K562 (cell line): ENCODE results near the gene SETDB1. TPM values are rescaled to one million over a fixed set of nuclear protein-coding genes. Genes with fewer than 3 reads are reported as not detected.

Source experiments
- FOXK2 ChIP-seq, 2 experiments: fragments of 450-650 bp; IDR thresholded peaks in 1 of 2; conservative IDR thresholded peaks in 1 of 2; 2 replicates each; pipeline ENCODE4 v1.6.1; 2016; ENCODE audit warnings: low read depth in 2 of 2, mild to moderate bottlenecking in 1 of 2
- JUN ChIP-seq, 2 experiments: sonication (generic) in 1 of 2; formaldehyde crosslinking in 1 of 2; IDR thresholded peaks; 2 replicates each; pipeline versions ENCODE4 v1.6.1 to v1.8.0; 2012 to 2022; ENCODE audit warnings: borderline replicate concordance in 2 of 2, mild to moderate bottlenecking in 2 of 2, improper control_type of control experiment in 1 of 2, low read depth in 1 of 2, low read length in 1 of 2, missing genetic modification reagents in 1 of 2
- JUND ChIP-seq, 2 experiments: IDR thresholded peaks; 2 replicates in 1 of 2; 3 replicates in 1 of 2; pipeline ENCODE4 v1.6.1; 2011; ENCODE audit warnings: borderline replicate concordance in 2 of 2, low read depth in 2 of 2, low read length in 2 of 2, improper control_type of control experiment in 1 of 2, missing biosample characterization in 1 of 2, missing genetic modification characterization in 1 of 2, missing genetic modification reagents in 1 of 2
- MECOM ChIP-seq: fragments of 250-450 bp; sonication (Bioruptor Pico); IDR thresholded peaks from 2 replicates; pipeline ENCODE4 v1.8.0; 2022; ENCODE audit warnings: inconsistent platforms
- ZNF274 ChIP-seq: IDR thresholded peaks from 2 replicates; pipeline ENCODE4 v1.6.1; 2011; ENCODE audit warnings: low read depth, mild to moderate bottlenecking, low read length, moderate library complexity, borderline replicate concordance
- polyA plus RNA-seq, 8 experiments: library from polyadenylated mRNA; depleted of rRNA in 4 of 8; stranded (reverse) in 5 of 8; unstranded in 3 of 8; fragments of >200 nt; fragmentation: Nextera tagmentation in 2 of 8; fragmentation: Illumina TruSeq in 1 of 8; extraction: Ambion mirVana in 2 of 8; extraction: Trizol in 1 of 8; gene quantifications; 2 replicates each; pipeline versions ENCODE4 v1.2.1 to v1.2.3, GENCODE V29; 2011 to 2014; ENCODE audit warnings: inconsistent platforms in 1 of 8, missing spikeins in 1 of 8
- total RNA-seq, 7 experiments: library from RNA; depleted of rRNA in 6 of 7; stranded (reverse); fragments of >200 nt in 6 of 7; fragmentation: Illumina TruSeq in 2 of 7; extraction: Trizol in 2 of 7; gene quantifications; 2 replicates each; pipeline versions ENCODE4 v1.2.1 to v1.2.3, GENCODE V29; 2011 to 2021; ENCODE audit warnings: low replicate concordance in 1 of 7
- TF ChIP-seq, protein P1 (sequence below): fragments of 450-650 bp; IDR thresholded peaks from 2 replicates; pipeline ENCODE4 v1.6.1; 2017; ENCODE audit warnings: antibody characterized with exemption, mild to moderate bottlenecking
- TF ChIP-seq, protein P2 (sequence below): fragments of 450-650 bp; IDR thresholded peaks from 2 replicates; pipeline ENCODE4 v1.6.1; 2016; ENCODE audit warnings: mild to moderate bottlenecking, moderate library complexity
- TF ChIP-seq, protein P3 (sequence below), 2 experiments: fragments of 450-650 bp in 1 of 2; sonication (generic) in 1 of 2; formaldehyde crosslinking; conservative IDR thresholded peaks; 2 replicates each; pipeline versions ENCODE4 v1.4.0 to v1.8.1; 2020 to 2022; ENCODE audit warnings: mild to moderate bottlenecking in 1 of 2, missing genetic modification reagents in 1 of 2

SETDB1 gene
- total and polyA plus RNA-seq, 9 of the 15 experiments (the other 6 are each of a cell fraction or from before 2014, with no cell fraction given) = 21.5 to 64.4 (median 42.0) TPM

DNA sequence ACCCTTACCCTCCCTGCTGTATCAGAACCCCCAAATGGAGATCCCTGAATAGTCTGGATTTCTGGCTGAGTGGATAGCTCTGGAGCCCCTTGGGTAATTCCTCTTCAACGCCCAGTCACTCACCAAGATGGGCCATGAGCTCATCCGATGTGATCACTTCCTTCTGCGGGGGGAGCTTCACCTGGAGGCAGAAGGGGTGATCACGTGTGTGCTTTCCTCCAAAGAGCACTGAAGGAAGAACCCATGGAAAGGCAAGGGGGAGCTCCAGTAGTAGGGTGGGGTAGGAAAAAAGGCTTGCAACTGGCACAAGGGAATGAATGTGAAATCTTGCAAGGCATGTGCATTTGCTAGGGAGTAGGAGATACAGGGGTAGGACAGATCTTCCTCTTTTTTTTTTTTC, 75.4 kb downstream of the SETDB1 start (continued):
- TF ChIP-seq, protein P1, sequence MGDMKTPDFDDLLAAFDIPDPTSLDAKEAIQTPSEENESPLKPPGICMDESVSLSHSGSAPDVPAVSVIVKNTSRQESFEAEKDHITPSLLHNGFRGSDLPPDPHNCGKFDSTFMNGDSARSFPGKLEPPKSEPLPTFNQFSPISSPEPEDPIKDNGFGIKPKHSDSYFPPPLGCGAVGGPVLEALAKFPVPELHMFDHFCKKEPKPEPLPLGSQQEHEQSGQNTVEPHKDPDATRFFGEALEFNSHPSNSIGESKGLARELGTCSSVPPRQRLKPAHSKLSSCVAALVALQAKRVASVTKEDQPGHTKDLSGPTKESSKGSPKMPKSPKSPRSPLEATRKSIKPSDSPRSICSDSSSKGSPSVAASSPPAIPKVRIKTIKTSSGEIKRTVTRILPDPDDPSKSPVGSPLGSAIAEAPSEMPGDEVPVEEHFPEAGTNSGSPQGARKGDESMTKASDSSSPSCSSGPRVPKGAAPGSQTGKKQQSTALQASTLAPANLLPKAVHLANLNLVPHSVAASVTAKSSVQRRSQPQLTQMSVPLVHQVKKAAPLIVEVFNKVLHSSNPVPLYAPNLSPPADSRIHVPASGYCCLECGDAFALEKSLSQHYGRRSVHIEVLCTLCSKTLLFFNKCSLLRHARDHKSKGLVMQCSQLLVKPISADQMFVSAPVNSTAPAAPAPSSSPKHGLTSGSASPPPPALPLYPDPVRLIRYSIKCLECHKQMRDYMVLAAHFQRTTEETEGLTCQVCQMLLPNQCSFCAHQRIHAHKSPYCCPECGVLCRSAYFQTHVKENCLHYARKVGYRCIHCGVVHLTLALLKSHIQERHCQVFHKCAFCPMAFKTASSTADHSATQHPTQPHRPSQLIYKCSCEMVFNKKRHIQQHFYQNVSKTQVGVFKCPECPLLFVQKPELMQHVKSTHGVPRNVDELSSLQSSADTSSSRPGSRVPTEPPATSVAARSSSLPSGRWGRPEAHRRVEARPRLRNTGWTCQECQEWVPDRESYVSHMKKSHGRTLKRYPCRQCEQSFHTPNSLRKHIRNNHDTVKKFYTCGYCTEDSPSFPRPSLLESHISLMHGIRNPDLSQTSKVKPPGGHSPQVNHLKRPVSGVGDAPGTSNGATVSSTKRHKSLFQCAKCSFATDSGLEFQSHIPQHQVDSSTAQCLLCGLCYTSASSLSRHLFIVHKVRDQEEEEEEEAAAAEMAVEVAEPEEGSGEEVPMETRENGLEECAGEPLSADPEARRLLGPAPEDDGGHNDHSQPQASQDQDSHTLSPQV = peak; percentile 44; the same call in 1 of the 2 replicates
- peak; percentile 97 for TF ChIP-seq JUN (IDR thresholded peaks at IDR 0.05; ENCODE audit: borderline replicate concordance, low read depth, low read length)
- TF ChIP-seq JUN (CRISPR knock-in tag; IDR thresholded peaks at IDR 0.05; ENCODE audit: borderline replicate concordance) = no peak
- TF ChIP-seq ZNF274 = no peak
- peak; percentile 20 to 78; a peak in 1 of 4 replicates for TF ChIP-seq FOXK2 (conservative IDR thresholded peaks at IDR 0.05 in 1 of 2, IDR thresholded peaks at IDR 0.05 in 1 of 2; ENCODE audit: low read depth in 2 of 2)
- TF ChIP-seq, protein P2, sequence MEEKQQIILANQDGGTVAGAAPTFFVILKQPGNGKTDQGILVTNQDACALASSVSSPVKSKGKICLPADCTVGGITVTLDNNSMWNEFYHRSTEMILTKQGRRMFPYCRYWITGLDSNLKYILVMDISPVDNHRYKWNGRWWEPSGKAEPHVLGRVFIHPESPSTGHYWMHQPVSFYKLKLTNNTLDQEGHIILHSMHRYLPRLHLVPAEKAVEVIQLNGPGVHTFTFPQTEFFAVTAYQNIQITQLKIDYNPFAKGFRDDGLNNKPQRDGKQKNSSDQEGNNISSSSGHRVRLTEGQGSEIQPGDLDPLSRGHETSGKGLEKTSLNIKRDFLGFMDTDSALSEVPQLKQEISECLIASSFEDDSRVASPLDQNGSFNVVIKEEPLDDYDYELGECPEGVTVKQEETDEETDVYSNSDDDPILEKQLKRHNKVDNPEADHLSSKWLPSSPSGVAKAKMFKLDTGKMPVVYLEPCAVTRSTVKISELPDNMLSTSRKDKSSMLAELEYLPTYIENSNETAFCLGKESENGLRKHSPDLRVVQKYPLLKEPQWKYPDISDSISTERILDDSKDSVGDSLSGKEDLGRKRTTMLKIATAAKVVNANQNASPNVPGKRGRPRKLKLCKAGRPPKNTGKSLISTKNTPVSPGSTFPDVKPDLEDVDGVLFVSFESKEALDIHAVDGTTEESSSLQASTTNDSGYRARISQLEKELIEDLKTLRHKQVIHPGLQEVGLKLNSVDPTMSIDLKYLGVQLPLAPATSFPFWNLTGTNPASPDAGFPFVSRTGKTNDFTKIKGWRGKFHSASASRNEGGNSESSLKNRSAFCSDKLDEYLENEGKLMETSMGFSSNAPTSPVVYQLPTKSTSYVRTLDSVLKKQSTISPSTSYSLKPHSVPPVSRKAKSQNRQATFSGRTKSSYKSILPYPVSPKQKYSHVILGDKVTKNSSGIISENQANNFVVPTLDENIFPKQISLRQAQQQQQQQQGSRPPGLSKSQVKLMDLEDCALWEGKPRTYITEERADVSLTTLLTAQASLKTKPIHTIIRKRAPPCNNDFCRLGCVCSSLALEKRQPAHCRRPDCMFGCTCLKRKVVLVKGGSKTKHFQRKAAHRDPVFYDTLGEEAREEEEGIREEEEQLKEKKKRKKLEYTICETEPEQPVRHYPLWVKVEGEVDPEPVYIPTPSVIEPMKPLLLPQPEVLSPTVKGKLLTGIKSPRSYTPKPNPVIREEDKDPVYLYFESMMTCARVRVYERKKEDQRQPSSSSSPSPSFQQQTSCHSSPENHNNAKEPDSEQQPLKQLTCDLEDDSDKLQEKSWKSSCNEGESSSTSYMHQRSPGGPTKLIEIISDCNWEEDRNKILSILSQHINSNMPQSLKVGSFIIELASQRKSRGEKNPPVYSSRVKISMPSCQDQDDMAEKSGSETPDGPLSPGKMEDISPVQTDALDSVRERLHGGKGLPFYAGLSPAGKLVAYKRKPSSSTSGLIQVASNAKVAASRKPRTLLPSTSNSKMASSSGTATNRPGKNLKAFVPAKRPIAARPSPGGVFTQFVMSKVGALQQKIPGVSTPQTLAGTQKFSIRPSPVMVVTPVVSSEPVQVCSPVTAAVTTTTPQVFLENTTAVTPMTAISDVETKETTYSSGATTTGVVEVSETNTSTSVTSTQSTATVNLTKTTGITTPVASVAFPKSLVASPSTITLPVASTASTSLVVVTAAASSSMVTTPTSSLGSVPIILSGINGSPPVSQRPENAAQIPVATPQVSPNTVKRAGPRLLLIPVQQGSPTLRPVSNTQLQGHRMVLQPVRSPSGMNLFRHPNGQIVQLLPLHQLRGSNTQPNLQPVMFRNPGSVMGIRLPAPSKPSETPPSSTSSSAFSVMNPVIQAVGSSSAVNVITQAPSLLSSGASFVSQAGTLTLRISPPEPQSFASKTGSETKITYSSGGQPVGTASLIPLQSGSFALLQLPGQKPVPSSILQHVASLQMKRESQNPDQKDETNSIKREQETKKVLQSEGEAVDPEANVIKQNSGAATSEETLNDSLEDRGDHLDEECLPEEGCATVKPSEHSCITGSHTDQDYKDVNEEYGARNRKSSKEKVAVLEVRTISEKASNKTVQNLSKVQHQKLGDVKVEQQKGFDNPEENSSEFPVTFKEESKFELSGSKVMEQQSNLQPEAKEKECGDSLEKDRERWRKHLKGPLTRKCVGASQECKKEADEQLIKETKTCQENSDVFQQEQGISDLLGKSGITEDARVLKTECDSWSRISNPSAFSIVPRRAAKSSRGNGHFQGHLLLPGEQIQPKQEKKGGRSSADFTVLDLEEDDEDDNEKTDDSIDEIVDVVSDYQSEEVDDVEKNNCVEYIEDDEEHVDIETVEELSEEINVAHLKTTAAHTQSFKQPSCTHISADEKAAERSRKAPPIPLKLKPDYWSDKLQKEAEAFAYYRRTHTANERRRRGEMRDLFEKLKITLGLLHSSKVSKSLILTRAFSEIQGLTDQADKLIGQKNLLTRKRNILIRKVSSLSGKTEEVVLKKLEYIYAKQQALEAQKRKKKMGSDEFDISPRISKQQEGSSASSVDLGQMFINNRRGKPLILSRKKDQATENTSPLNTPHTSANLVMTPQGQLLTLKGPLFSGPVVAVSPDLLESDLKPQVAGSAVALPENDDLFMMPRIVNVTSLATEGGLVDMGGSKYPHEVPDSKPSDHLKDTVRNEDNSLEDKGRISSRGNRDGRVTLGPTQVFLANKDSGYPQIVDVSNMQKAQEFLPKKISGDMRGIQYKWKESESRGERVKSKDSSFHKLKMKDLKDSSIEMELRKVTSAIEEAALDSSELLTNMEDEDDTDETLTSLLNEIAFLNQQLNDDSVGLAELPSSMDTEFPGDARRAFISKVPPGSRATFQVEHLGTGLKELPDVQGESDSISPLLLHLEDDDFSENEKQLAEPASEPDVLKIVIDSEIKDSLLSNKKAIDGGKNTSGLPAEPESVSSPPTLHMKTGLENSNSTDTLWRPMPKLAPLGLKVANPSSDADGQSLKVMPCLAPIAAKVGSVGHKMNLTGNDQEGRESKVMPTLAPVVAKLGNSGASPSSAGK = 0 out of 2 replicates have a peak, but pooled peaks have one; percentile 25
- peak; percentile 90 for TF ChIP-seq JUND (IDR thresholded peaks at IDR 0.05; ENCODE audit: borderline replicate concordance, low read depth, low read length)
- TF ChIP-seq JUND (tag; IDR thresholded peaks at IDR 0.05; ENCODE audit: borderline replicate concordance, low read depth, low read length) = peak; percentile 83; the same call in 2 of the 3 replicates
- TF ChIP-seq, protein P3, sequence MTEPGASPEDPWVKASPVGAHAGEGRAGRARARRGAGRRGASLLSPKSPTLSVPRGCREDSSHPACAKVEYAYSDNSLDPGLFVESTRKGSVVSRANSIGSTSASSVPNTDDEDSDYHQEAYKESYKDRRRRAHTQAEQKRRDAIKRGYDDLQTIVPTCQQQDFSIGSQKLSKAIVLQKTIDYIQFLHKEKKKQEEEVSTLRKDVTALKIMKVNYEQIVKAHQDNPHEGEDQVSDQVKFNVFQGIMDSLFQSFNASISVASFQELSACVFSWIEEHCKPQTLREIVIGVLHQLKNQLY (CRISPR knock-in tag; conservative IDR thresholded peaks at IDR 0.05) = no peak
- peak; percentile 67; the same call in 1 of the 2 replicates for TF ChIP-seq MECOM
